ENCODE data around the gene SCAF8.
"Not testable (repeated sequence)": the region's sequence is repeated elsewhere in the genome, so short reads cannot be mapped to it uniquely, and the experiment has no call there.

SCAF8 gene

DNA sequence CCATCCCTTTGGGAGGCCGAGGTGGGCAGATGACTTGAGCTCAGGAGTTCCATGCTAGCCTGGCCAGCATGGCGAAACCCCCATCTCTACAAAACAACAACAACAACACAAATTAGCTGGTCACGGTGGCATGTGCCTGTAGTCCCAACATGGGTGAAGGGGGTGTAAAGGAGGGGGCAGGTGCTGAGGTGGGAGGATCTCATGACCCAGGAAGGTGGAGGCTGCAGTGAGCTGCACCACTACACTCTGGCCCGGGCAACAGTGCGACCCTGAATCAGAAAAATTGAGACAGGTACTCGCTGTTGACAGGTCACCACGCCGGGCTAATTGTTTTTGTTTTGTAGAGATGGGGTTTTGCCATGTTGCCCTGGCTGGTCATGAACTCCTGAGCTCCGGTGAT is 4.2 kb downstream of the SCAF8 start:
- DNase-seq: no peak

DNA sequence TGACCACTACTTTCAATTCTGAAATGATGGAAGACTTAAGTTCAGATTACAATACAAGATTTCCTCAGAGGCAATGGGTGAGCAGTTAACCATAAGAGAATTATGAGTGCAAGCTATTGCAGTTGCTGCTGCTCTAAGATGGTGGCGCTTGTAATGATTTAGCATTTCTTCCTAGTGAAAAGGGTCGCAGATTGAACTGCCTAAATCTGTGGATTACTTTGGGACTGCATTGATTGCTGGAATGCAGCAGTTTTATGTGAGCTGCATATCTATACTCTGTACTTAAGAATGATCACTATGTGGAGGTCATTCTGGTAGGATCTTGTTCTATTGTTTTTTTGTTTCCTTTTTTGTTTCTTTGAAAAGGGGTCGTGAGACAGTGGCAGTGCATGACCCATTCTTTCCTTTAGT is 5.3 kb downstream of the SCAF8 start:
- no peak for DNase-seq

DNA sequence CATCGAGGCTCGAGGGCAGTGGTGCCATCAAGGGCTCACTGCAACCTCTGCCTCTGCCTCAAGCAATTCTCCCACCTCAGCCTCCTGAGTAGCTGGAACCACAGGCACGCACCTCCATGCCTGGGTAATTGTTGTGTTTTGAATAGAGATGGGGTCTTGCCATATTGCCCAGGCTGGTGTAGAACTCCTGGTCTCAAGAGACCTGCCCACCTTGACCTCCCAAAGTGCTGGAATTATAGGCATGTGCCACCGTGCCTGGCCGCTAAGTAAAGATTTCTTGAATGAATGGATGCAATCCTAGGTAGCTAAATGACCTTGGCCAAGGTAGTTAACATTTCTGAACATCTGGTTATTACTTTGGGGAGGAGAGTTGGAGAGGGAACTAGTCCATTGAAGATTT is 7.4 kb downstream of the SCAF8 start:
- DNase-seq: no peak

DNA sequence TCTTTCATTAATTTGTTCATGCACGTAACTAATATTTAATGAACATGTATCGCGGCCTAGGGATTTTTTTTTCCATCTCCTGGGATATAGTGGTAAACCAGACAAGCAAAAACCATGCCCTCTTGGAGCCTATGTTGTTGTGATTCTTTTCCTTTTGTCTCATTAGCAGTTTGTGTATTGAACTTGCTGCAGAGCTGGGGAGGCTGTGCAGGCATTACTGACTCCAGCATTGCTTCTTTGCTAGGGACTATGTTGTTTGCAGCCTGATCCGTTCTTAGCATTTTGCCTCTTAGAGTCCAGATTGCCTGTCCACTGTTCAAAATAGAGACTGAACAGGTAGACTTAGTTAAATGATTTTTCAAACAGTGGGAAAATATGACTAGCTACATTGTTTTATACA is 9.7 kb downstream of the SCAF8 start:
- no peak for DNase-seq

DNA sequence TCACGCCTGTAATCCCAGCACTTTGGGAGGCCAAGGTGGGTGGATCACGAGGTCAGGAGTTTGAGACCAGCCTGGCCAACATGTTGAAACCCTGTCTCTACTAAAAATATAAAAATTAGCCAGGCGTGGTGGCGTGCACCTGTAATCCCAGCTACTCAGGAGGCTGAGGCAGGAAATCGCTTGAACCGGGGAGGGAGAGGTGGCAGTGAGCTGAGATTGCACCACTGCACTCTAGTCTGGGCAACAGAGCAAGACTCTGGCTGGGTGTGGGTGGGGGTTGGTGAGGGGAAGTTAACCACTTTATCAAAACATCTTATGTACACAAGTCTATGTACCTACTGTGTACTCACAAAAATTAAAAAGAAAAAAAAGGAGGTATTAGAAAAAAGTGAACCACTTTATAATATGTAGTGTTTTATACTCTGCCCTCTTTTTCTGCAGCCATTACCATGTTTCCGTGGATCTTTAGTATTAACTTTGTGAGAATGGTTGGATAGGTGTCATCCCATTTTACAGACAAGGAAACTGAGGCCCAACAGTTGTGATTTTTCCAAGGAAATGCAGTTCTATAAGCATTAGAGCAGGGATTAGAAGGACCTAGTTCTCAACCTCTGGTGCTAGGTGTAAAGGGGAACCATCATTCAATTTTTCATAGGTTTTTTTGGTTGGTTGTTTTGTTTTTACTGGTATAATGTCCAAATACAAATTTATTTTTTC is 11.0 kb downstream of the SCAF8 start:
- not testable (repeated sequence) for DNase-seq

DNA sequence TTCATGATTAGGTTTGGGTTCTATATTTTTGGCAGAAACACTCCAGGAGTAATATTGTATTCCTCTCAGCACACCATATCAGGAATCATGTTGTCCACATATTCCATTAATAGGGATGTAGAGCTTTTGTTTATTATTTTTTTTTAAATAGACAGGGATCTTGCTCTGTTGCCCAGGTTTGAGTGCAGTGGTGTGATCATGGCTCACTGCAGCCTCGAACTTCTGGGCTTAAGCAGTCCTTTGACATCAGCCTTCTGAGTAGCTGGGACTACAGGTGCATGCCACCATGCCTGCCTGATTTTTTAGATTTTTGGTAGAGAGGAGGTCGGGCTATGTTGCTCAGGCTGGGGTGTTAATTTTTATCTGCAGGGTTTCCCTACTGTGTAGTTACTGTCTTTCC is 12.0 kb downstream of the SCAF8 start:
- no peak for DNase-seq

DNA sequence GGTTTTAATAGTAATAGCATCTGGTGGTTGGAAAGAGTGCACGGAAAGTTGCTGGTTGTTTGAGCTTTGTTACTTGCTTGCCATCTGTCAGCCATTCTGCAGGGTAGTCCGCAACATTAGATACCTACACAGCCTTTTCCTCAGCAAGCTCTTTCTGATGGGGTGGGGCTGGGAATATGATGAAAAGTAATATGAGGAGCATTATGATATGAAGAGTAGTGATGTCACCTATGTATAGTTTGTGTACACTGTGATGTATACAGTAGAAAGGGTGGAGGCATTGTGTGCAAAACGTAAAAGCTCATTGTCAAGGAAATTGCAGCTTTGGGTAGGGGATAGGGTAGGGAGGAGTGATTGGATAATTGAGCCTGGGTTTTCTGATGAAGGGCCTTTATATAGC is 16.1 kb downstream of the SCAF8 start:
- DNase-seq: no peak

DNA sequence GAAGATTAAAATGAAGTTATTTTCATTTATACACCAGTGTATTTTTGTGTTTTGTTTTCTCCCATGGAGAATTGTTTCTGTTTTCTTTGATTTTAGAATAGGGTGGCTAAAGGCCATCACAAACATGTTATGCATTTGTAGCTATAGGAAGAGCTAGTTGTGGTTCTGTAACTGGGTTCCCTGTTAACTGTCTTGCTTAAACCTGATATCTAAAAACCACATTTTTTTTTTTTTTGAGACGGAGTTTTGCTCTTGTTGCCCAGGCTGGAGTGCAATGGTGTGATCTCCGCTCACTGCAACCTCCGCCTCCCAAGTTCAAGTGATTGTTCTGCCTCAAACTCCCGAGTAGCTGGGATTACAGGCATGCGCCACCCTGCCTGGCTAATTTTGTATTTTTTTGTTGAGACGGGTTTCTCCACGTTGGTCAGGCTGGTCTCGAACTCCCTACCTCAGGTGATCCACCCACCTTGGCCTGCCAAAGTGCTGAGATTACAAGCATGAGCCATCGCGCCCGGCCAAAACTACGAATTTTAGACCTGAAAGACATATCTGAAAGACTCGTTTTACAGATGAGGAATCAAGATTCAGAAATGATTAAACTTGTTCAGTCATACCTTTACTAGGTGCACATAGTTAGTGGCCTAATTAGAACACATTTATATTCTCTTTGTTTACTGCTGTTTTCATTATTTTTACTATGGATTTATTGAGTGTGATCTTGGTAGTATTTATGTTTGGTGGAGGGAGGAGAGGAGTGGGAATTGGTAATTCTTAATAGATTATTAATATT is 18.0 kb downstream of the SCAF8 start:
- no peak for DNase-seq

DNA sequence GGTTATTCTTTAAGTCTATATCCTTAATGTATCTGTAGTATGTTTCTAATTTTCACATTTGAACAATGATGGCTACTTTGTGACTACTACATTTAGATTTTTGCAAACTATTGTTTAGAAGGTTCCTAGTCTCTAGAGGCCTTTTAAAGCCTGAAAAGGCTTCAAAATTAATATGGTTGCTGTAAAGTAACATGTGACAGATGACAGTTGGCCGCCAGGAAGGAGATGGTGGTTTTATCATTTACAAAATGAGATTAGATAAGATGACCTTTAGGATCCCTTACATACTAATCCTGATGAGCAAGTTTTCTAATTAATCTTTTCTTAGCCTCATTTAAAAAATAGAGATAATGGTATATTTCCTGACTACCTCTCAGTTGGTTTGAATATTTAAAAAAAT is 18.8 kb downstream of the SCAF8 start:
- DNase-seq: no peak

DNA sequence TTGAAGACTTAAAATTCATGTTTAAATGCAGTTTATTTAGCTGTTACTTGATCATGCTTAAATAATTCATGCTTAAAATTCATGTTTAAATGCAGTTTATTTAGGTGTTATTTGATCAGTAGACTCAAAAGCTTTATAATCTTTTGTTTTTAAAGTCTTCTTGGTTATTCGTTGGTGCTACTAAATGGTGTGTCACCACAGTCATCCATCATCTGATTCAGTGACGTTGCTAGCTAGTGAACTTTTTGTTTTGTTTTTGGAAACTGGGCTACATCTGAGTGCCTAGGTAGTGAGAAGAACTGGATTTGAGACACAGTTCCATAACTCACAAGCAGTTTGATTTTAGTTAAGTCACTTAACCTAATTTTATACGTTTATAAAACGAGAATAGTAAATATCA is 20.9 kb downstream of the SCAF8 start:
- no peak for DNase-seq

DNA sequence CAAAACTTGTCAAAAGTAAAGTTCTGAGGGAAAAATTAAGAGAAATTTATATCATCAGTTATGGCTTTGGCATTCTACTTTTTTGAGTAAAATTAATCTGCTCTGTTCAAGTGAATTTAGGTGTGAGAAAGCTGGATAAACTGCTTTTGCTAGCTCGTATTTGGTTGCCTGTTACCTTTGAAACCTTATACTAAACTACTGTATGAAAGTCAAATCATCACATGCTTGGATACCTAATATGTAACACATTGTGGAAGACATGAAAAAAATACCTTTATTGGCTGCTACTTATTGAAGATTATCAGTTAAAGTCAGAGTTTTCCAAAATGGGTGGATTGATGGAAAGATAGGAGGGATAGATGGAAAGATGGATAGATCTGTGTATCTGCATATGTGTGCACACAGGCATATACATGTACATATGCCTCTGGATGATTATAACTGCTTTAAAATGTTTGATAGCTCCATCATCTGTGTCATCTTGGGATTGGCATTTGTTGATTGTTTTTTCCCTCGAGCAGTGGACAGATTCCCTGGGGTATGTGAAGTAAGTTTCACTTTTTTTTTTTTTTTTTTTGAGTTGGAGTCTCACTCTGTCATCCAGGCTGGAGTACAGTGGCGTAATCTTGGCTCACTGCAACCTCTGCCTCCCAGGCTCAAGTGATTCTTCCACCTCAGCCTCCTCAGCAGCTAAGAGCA is 24.3 kb downstream of the SCAF8 start:
- no peak for DNase-seq

DNA sequence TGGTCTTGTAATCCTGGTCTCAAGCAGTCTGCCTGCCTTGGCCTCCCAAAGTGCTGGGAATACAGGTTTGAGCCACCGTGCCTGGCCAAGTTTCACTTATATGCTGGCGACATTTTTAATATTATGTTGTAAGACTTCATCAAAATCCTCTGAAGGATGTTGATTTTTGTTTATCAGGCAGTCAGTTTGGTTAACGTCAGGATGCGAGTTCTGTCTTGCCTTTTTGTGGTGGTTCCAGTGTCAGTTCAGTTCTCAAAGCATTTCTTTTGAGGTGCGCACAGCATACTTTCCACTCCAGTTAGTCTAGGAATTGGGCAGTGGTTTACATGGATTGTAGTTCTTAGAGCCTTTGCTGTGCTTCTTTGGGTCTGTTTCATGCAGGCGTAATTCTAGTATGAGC is 24.9 kb downstream of the SCAF8 start:
- no peak for DNase-seq

DNA sequence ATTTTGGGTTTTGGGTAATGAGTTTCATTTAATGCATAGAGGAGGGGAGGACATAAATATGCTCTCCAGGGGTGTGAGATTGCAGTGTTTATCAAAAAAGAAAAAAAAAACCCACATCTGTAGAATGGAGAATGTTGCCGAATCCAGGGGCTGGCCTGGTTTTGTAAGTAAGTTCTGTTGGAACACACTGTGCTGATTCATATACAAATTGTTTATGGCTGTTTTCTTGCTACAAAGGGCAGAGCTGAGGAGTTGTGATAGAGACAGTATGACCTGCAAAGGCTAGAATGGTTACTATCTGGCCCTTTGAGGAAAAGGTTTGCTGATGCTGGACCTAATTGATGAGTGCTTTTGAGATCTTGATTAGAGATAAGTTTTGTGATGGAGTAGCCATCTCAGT is 30.4 kb downstream of the SCAF8 start:
- DNase-seq: no peak

DNA sequence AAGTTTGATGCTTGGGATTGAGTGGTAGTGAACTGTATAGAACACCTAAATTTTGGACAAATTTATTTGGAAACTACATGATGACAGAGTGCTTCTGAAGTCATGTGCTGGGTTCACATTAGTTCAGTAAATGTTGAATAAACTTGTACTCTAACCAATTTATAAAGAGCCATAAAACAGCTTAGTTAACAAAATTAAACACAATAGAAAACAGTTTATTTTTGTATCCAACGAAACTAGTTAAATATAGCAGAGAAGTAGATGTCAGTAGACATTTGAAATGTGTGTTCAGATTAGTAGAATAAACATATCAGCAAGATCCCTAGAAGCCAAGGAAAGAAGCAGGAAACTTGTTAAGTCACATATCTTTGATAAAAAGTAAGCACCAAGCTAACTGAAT is 32.1 kb downstream of the SCAF8 start:
- DNase-seq: no peak

DNA sequence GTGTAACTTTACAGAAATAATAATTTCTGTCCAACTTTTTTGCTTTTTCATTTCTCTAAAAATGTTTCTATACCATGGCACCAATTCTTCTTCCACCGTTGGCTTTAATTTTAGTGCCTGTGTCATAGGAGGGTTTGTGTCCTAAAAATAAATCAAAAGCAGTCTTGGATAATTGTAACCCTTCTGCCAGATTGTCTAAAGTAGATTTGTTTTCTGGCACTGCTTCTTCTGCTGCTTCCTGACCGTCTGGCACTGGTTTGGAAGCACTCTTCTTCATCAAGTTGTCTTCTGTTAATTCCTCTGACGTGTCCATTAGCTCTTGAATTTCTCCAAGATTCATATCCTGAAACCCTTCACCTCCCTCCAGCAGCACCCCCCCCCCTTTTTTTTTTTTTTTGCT is 33.1 kb downstream of the SCAF8 start:
- peak in 1 of 2 donors; percentile 45 for DNase-seq

DNA sequence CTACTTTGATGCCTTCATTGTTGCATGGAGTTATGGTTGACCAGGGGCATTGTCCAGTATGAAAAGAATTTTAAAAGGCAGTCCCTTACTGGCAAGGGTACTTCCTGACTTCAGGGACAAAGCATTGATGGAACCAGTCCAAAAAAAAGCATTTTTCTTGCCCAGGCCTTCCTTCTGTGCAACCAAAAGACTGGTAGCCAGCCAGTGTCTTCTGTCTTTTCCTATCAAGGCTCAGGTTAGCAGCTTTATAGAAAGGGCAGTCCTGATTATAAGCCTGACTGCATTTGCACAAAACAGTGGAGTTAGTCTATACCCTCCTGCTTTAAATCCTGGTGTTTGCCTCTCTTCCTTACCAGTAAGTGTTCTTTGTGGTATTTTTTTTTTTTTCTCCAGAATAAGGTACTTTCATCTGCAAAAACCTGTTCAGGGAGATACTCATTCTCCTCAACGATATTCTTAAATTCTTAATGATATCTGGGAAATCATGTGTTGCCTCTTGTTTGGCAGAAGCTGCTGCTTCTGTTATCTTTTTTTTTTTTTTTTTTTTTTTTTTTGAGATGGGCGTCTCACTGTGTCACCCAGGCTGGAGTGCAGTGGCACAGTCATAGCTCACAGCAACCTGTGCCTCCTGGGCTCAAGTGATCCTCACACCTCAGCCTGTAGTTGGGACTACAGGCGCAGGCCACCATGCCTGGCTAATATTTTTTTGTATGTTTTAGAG is 33.9 kb downstream of the SCAF8 start:
- no peak for DNase-seq

DNA sequence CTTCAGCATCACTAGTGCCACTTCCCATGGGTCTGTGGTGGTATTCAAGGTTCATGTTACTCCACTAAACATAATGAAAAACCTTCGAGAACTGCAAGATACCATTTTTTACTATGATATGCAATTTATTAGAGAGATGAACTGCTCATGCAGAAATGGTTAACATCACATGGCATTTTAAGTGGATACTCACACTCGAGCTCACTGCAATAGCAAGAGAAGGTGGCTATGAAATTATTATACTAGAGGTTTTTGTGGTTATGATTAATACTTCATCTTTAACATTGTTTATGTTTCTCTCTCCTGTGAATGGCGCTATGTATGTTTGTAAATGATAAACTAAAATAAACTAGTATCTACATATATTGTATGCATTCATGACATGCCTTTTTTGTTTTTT is 35.1 kb downstream of the SCAF8 start:
- DNase-seq: no peak

DNA sequence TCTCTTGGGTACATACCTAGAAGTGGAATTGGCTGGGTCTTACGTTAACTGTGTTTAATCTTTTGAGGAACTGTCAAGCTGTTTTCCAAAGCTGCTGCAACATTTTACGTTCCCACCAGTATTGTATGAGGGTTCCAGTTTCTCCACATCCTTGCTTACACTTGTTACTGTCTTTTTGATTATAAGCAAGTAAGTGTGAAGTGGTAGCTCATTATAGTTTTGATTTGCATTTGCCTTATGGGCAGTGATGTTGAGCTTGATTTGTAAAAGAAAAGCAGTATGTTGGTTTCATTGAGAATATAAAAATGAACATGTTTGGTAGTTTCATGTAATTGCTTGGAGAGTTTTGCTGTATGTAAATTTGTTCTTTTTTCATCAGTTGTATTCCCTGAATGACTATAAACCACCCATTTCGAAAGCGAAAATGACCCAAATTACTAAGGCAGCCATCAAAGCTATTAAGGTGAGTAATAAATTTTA is 40.4 kb downstream of the SCAF8 start:
- DNase-seq: no peak

DNA sequence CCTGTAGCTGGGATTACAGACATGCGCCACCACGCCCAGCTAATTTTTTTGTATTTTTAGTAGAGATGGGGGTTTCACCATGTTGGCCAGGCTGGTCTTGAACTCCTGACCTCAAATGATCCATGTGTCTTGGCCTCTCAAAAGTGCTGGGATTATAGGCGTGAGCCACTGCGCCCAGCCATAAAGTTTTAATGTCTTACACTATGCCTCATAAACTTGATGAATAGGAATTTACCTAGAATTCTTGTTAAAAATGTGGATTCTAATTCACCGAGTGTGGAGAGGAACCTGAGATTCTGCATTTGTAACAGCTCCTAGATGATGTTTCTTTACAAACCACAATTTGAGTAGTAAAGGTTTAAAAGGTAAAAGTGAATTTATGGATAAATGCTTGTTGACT is 45.9 kb downstream of the SCAF8 start:
- DNase-seq: not testable (repeated sequence)

DNA sequence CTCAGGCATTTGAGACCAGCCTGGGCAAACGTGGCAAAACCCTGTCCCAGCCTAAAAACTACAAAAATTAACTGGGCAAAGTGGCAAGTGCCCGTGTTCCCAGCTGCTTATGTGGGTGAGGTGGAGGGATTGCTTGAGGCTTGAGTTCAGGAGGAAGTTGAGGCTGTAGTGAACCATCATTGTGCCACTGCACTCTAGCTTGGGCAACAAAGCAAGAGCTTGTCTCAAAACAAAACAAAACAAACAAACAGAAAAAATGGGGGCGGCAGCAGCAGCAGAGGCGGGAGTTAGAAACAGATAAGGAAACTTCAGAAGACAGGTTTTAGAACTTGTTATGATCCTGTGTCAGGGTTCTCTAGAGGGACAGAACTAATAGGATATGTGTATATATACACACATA is 49.0 kb downstream of the SCAF8 start:
- no peak for DNase-seq

DNA sequence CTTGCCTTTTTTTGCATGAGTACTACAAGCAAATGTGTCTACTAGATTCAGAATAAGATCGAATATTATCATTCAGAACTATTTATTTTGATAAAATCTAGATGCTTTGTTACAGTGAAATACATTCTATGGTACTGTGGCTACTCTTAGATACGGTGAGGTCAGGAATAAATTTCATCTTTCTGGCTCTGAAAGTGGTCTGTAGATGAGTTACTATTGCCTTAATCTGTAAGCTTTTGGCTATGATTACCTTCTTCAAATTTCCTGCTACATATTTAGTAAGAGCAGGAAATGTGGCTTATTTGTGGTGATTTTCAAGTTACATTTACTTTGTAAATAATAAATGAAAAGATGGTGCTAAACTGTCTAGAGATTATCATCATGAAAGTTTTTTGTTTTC is 50.0 kb downstream of the SCAF8 start:
- no peak for DNase-seq

DNA sequence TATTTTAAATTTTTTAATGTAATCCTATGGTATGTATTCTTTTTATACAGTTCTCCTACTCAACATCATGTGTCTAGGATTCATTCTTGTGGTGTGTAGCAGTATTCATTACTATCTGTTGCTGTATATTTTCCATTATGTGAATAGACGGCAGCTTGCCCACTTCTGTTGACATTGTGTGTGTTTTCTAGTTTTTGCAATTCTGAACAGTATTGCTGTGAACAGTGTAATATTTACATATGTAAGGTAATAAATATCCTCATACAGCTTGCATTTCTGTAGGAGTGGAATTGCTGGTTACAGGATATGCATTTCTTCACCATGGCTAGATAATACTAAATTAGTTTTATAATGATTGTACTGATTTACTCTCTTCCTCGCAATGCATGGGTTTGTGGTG is 51.9 kb downstream of the SCAF8 start:
- no peak for DNase-seq
